HG02610 (cell line): Measurements from ENCODE around the gene FBXO22.

Experiments used
- ATAC-seq: cut with Tn5 transposase; IDR thresholded peaks from one replicate; pipeline ENCODE4 v1.9.1; 2021; ENCODE audit warnings: mild to moderate bottlenecking, moderate library complexity; ENCODE audit not compliant: unreplicated experiment

FBXO22 gene

DNA sequence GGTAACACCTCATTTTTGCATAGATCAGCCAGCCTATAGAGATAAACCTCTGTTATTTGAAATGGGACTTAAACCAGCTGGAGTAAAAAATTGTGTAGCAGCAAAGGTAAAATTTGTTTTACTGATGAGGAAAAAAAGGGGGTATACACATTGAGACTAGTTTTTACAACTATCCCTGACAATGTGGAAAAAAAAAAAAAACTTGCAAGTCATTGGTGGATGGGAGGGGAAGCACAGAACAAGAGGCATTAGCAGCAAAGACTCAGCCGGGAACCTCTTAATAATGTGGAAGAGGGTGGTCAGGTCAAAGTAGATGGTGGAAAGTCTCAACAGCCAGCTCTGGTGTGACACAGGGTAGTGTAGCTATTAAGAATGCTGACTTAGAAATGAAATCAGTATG, 14.5 kb downstream of the FBXO22 start:
- ATAC-seq: no peak

- no peak for ATAC-seq
Observed at GRCh38 chr15:75920079-75920478, 16.4 kb downstream of the FBXO22 start.

GRCh38 chr15:75921732-75922703, 18.3 kb downstream of the FBXO22 start:
- no peak for ATAC-seq

DNA sequence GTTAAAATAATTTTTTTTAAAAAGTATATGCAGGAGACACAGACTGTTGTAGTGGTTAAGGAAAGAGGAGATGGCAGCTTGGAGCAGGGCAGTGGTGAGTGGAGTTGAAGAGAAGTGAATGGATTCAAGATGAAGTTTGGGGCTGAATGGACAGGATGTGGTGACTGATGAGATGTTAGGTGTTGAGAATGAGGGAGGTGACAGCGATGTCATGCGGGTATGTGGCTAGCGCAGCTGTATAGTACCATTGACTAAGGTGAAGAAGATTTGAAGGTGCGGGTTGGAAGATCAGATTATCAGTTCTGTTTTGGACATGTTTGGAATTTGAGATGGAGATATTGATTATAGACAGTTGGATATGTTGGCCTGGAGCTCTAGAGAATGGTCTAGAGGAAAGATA, 20.1 kb downstream of the FBXO22 start:
- ATAC-seq: no peak

- no peak for ATAC-seq
Observed at GRCh38 chr15:75924576-75924975, 20.9 kb downstream of the FBXO22 start.

DNA sequence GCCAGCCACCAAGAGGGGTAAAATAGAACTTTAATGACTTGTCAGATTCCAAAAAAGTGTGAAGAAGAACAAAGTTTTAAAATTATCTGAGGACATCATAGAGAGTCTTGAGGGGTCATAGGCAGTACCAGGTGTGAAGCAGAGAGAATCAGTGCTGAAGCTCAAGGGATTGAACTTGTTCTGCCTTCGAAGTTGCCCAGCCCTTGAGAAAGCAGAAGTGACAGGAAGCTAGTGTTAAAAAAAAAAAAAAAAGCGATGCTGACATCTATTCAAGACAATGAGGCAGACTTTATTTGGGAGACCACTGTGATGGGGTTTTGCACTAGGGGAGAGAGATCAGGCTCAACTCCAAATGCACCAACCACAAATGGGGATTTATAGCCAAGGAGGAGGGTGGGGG, 21.8 kb downstream of the FBXO22 start:
- no peak for ATAC-seq

DNA sequence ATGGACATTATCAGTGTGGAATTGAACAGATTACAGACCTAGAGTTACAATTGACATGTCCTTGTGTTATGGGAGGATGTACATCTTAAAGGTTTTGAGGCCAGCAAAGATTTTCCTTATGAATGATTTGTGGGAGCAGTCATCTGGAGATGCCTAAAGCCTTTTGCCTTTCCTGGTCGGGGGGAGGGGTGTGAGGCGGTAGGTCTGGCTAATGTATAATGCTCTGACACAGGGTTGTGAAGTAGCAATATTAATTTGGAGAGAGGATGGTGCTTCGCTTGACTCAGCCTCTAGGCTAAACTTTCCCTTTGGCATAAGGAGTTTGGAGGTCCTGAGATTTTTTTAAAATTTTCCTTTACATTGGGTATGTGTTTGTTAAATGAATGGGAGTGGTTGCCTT, 23.3 kb downstream of the FBXO22 start:
- no peak for ATAC-seq

- no peak for ATAC-seq
Observed at GRCh38 chr15:75927601-75928000, 23.9 kb downstream of the FBXO22 start.

DNA sequence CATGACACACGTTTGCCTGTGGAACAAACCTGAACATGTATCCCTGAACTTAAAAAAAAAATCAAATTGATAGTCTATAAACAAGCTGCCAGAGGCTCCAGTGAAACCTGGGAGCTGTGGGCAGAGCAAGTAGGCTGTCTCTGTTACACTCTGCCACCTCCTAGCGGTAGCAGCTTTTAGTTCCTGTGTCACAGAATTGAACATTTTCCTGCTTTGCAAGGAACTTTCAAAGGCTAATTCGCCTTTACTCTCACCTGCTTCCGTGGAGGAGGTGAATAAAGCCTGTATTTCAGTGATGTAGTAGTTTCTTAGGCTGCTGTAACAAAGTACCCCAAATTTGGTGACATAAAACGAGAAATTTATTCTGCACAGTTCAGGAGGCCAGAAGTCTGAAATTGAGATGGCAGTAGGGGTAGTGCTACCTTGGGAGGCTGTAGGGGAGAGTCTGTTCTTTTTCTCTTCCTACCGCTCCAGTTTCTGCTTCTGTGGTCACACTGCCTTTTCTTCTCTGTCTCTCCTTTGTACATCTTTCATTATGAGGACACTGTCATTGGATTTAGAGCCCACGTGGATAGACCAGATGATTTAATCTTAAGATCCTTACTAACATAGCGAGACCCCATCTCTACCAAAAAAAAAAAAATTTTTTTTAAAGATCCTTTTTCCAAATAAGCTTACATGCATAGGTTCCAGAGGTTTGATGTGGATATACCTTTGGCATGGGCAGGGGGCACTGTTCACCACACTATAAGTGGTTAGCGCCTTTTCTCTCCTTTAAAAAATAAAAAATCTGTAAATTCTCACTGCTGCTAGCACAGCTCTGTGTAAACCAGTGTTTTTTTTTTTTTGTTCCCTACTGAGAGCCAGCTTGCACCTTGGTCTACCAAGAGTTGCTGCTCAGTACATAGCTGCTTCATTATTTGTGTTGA, 25.3 kb downstream of the FBXO22 start:
- no peak for ATAC-seq

DNA sequence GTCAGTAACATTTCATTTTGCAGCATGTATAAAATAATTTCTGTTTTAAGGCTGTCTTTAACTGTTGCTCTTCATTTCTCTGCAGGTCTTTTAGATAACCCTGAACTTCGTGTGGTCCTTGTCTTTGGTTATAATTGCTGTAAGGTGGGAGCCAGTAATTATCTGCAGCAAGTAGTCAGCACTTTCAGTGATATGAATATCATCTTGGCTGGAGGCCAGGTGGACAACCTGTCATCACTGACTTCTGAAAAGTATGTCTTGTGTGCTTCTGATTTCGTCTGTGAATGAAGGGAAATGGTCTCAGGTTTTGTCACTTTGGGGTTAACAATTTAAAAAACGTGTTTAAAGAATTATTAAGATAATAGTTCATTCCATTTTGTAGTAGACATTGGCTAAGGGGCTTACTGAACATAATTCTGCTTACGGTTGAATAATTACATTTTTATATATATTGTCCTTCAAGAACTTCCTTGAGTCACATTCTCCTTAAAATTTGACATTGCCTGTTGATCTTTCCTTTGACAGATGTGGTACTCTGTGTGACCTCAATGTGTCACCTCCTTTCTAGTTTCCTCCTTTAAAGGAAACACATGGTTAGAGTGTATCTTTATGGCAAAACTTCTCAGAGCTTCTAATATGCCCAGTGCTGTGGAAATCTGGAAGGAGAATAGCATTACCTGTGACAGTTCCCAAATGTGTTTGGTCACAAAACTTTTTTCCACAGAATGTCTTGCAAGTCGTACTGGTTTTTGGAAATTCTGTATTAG, 26.3 kb downstream of the FBXO22 start:
- no peak for ATAC-seq

GRCh38 chr15:75930866-75931265, 27.2 kb downstream of the FBXO22 start:
- no peak for ATAC-seq

DNA sequence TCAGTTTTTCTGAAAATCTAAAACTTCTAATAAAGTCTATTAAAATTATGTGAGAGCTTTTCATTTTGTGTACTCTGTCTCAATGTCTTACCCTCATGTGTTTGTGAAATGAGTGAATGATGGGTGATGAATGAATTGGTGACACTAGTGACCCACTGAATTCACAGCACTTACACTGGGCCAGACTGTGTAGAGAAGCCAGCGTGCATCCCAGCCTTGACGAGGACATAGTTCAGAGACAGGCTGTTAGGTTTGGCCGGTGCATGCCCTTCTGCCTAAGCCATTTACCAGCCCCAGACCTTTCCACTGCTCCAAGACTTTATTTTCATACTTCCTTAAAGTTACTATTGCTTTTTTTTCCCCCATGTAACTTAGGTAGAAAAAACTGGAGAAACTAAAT, 38.8 kb downstream of the FBXO22 start:
- no peak for ATAC-seq

DNA sequence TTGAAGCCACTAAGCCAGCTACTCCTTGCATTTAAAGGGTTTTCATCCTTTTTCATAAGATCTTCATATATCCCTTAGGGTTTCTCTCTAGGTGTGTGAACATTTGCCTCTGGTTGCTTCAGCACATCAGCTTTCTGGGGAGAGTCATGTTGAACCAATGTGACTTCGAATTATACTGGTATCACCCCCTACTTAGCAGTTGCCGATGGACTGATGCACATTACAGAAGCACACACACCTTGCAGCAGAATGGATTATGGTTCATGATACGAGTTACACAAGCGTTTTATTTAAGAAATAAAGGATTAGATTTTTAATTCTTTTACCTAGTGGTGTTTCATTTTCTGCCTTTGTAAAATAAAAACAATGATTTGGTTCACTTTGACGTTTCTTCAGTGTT, 39.6 kb downstream of the FBXO22 start:
- ATAC-seq: no peak

GRCh38 chr15:75943713-75944215, 40.1 kb downstream of the FBXO22 start:
- ATAC-seq: no peak

DNA sequence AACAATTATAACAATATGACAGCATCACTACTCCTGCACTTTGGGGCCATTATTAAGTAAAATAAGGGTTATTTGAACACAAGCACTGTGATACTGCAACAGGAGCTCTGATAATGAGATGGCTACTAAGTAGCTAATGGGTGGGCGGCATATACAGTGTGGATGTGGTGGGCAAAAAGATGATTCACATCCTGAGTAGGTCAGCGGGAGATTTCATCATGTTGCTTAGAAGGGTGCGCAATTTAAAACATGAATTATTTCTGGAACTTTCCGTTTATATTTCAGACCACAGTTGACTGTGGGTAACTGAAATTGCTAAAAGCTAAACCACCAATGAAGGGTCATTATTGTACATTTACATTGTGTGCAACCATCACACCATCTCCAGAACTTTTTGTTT, 42.3 kb downstream of the FBXO22 start:
- ATAC-seq: no peak

GRCh38 chr15:75947092-75947491, 43.4 kb downstream of the FBXO22 start:
- ATAC-seq: no peak

- no peak for ATAC-seq
Observed at GRCh38 chr15:75948761-75949296, 45.2 kb downstream of the FBXO22 start.

GRCh38 chr15:75952525-75952924, 48.8 kb downstream of the FBXO22 start:
- ATAC-seq: no peak

DNA sequence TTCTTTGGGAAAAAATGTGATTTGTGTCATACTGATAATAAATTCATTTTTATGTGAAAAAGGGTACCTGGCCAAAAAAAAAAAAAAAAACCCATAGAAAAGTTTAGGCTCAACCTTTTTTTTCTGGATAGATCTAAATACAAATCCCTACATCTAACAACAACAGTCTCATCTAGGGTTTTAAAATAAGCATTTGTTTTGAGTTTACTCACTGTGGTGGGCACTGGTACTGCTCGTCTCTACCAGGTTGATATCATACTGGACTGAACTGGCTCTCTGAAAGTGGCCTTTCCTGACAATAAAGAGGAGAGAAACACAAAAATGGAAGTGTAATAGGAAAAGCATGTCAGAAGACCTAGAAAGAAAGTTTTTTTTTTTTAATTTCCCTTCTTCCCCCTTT, 52.0 kb downstream of the FBXO22 start:
- ATAC-seq: no peak

- no peak for ATAC-seq
Observed at GRCh38 chr15:75961331-75961730, 57.7 kb downstream of the FBXO22 start.
